Posterior vena cava (tissue), 2 donors: ENCODE results near the gene RNASEH1. TPM values are rescaled to one million over a fixed set of nuclear protein-coding genes. Genes with fewer than 3 reads are reported as not detected.
"Not testable (repeated sequence)": the region's sequence is repeated elsewhere in the genome, so short reads cannot be mapped to it uniquely, and the experiment has no call there.

Experiments used
- DNase-seq: peaks from one replicate; pipeline ENCODE4 v3.0.0-alpha.2; 2020; ENCODE audit warnings: low spot score
- intact Hi-C, 2 donors: fragments of 100-400 bp; cut with DNase I; formaldehyde crosslinking; loops; one replicate each; pipeline versions ENCODE4 v1.14.1 to v1.14.2; 2022 to 2023
- total RNA-seq, 2 donors: library from RNA; stranded (reverse); fragmentation: NEBNext Ultra II Directional; extraction: Animal tissue kit (Norgen Biotek cat#: 25700); gene quantifications; one replicate each; pipeline ENCODE4 v1.2.1, GENCODE V29; 2021
- donor health status: DM: yes; HTN: yes; CAD: no.
- donor health status: DM: yes; HTN: yes; CAD: no.

Gene RNASEH1
- total RNA-seq, 2 donors from 2014 or later, result 20.7 to 23.9 TPM

- intact Hi-C loops, result no loop called here
- DNase-seq, result no peak
These were observed 57.7 kb downstream of the RNASEH1 start for GRCh38 chr2:3500326-3500899.

- DNase-seq, result no peak
- intact Hi-C loops, result no loop called here
These were observed 59.2 kb downstream of the RNASEH1 start for GRCh38 chr2:3498783-3499394.

- intact Hi-C loops, DNase-seq: not testable (repeated sequence)
These were observed 61.4 kb downstream of the RNASEH1 start for GRCh38 chr2:3496708-3497080.

Other genes starting within 250 kb of the RNASEH1 start
- 10 to 100 TPM; 14.1 to 16.3 TPM for gene EIPR1, start 180.5 kb downstream of the RNASEH1 start, total RNA-seq
- gene TRAPPC12, start 178.6 kb downstream of the RNASEH1 start, total RNA-seq, result 10 to 100 TPM; 71.3 to 87.8 TPM
- 10 to 100 TPM; 29.5 to 43.2 TPM for gene ADI1, start 38.8 kb downstream of the RNASEH1 start, total RNA-seq
- 1,000 to 10,000 TPM; 1,084 to 1,219 TPM for gene RPS7, start 16.9 kb upstream of the RNASEH1 start, total RNA-seq
- 1 to 10 TPM in 1 of 2 donors, under 1 TPM in 1; 0.71 to 3.8 TPM for gene COLEC11, start 36.8 kb upstream of the RNASEH1 start, total RNA-seq
- gene ALLC, start 99.9 kb upstream of the RNASEH1 start, total RNA-seq, result not detected
- not detected for gene DCDC2C, start 145.2 kb upstream of the RNASEH1 start, total RNA-seq